Activated gamma-delta T cell treated with anti-CD3 and anti-CD28 coated beads, Interleukin-2, amount 50 U/mL, for 16 hours (primary cell): Measurements from ENCODE around the gene PLA2G2C.

Experiments
- DNase-seq: peaks from one replicate; pipeline ENCODE4 v3.0.0-alpha.2; 2020; ENCODE audit warnings: low read depth

PLA2G2C gene

DNA sequence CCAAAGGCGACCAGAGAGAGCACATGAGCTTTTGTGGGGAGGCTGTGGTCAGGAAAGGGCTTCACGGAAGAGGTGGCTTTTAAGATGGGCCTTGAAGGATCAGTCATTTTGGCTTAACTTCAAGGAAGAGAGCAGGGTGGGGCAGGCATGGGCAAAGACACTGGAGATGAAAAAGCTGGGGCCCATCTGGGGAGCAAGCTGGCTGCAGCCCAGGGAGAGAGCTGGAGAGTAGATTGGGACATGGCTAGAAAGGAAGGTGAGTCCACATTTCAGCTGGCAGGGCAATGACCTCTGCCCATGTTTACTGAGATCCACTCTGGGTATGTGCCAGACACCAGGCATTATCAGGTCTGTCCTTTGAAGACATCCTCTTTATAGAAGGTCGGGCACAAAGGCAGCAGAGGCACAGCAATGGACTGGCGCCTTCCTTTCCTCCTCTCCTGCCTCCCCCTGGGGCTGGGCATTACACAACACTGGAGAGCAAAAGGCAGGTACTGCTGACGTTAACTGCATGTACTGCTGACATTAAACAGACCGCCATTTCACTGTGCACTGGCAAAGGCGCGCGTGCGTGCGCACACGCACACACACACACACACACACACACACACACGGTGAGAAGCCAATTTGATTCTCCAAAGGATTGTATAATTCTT, 2.6 kb downstream of the PLA2G2C start:
- no peak for DNase-seq

DNA sequence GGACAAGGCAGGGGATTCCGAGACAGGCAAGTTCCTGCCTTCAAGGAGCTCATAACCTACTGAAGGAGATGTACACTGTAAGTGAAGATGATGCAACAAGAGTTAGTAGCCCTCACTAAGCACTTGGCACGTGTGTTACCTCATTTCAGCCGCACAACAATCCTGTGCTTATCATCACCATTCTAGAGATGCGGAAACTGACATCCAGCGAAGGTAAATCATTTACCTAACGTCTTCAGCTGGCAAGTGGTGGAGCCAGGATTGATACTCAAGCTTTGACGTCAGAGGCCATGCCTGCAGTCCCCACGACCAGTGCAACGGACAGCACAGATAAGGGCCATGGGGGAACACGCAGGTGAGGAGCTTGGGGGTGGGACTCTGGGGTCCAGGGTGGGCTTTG, 3.3 kb downstream of the PLA2G2C start:
- DNase-seq = no peak

DNA sequence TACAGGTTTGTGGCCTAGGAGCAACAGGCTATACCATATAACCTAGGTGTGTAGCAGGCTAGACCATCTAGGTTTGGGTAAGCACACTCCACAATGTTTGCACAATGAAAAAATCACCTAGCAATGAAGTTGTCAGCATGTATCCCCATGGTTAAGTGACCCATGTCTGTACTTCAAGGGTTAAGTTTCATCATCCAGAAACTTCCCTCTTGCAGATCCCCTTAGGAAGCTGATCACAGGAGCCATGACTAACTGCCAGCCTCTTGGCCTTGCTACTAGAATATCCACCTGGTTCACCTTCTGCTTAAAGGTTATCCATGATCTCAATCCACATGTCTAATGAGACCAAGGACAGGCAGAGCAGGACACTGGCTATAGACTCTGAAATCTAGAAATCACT, 3.9 kb downstream of the PLA2G2C start:
- DNase-seq = no peak

- no peak for DNase-seq
Observed at GRCh38 chr1:20180844-20181207, 5.5 kb downstream of the PLA2G2C start.

GRCh38 chr1:20180129-20180843, 6.0 kb downstream of the PLA2G2C start:
- DNase-seq = no peak

DNA sequence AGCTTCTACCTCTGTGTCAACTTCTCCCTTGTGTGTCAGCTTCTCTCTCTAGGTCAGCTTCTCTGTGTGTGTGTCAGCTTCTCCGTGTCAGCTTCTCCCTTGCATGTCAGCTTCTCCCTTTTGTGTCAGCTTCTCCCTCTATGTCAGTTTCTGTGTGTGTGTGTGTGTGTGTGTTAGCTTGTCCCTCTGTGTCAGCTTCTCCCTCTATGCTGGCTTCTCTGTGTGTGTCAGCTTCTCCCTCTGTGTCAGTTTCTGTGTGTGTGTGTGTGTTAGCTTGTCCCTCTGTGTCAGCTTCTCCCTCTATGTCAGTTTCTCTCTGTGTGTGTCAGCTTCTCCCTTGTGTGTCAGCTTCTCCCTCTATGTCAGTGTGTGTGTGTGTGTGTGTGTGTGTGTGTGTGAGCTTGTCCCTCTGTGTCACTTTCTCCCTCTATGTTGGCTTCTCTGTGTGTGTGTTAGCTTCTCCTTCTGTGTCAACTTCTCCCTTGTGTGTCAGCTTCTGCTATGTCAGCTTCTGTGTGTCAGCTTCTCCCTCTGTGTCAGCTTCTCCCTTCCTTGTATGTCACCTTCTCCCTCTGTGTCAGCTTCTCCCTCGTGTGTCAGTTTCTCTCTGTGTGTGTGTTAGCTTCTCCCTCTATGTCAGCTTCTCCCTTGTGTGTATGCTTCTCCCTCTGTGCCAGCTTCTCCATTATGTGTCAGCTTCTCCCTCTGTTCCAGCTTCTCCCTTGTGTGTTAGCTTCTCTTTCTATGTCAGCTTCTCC, 6.8 kb downstream of the PLA2G2C start:
- DNase-seq = no peak

DNA sequence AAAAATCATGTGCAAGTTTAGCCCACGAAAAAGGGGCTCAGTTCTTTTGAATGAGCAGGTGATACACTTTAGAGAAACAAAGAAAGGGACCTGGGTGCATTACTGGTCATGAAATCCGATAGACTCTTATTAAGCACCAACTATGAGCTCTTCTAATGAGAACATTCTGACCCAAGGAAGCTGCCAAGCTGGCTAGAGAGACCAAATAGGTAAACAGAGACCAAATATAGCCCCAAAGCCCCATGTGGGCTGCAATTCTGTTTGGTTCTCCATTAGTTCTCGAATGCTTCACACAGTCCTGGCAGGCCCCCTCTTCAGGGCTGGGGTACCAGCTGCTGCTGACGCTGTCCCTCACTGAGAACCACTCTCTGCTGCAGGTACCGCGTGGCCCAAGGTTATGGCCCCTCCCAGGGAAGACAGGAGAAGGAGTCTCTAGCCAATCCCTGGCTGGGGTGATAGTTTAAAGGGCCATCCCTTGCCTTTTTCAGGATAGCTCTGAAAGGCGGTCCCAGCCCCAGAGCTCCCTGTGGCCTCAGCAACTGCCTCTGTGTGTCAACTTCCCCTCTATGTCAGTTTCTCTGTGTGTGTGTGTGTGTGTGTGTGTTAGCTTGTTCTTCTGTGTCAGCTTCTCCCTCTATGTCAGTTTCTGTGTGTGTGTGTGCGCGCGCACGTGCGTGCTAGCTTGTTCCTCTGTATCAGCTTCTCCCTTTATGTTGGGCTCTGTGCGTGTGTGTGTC, 7.5 kb downstream of the PLA2G2C start:
- DNase-seq = no peak

- no peak for DNase-seq
Observed at GRCh38 chr1:20174937-20175666, 11.2 kb downstream of the PLA2G2C start.

DNA sequence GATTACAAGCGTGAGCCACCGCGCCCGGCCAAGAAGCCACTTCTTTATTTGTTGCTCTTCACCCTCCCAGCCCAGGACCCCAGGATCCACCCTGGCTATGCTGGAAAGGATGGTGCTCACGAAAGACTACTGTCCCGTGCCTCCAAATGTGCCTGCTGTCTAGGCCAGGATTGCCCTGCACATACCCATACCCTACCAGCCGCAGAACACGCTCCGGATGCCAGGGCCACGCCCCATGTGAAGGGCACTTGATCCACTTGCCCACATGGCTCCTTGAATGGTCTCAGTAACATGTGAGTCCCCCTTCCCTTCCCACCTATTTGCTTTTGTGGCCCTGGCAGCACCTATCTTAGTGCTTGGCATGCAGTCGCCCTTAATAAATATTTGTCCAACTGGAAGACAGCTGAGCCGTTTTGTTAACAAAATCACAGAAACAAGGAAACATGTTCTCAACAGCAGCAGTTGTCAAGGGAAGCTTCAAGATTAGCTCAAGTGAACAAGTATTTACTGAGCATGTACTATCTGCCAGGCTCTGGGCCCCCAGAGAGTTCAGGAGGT, 14.2 kb downstream of the PLA2G2C start:
- DNase-seq = no peak

- DNase-seq = no peak
Observed at GRCh38 chr1:20169932-20170331, 16.4 kb downstream of the PLA2G2C start.

DNA sequence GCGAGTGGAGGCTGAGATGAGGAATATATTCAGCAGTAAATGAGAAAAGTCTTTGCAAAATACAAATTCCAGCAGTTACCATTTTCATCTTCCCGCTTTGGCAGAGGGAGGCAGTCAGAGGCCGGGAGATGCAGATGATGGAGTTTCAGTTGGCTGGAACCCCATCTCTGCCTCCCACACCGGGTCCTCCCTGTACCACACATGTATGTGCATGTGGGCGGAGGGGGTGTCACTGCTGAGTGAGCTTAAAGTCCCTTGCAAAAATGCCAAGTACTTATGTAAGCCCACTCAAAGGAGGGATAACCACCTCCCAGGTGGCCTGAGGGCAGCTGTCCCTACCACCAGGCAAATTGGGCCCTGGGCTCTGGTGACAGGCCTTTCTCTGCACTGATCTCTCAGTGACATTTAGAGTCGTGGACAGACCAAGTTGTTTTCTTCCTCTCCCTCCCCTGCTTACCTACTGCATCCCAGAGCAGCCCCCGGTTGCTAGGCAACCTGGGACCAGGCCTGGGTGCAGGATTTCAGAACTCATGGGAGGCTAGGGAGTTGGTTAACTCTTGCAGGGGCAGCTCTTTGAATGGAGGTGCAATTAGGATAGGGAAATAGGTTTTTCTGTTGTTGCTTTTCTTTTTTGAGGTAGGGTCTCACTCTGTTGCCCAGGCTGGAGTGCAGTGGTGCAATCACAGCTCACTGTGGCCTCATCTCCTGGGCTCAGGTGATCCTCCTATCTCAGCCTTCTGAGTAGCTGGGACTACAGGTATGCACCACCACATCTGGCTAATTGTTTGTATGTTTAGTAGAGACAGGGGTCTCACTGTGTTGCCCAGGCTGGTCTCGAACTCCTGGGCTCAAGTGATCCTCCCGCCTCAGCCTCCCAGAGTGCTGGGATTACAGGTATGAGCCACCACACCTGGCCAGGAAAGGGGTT, 17.5 kb downstream of the PLA2G2C start:
- DNase-seq = no peak

GRCh38 chr1:20167126-20167525, 19.2 kb downstream of the PLA2G2C start:
- DNase-seq = no peak

- DNase-seq = no peak
Observed at GRCh38 chr1:20166051-20166450, 20.3 kb downstream of the PLA2G2C start.

- DNase-seq = no peak
Observed at GRCh38 chr1:20165522-20165951, 20.8 kb downstream of the PLA2G2C start.

DNA sequence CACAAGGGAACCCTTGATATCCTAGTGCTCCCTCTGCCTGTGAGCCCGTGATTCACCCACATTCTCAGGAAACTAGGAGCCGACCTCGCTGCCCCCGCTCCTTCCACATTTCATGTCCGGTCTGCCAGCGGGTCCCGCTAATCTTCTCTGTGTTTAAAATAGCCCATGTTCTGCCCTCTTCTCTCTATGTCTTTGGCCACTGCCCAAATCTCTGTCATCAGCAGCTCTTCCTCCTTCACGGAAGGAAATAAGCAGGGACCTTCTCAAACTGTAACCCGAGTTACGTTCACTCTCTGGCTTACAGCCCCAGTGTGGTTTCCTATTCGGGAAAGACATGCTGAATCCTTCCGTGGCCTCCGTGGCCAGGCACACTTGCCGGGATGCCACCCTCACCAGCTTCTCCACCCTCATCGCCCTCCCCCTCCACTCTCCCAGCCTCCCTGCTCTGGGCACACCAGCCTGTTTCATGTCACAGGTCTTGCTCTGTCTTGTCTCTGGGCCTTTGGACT, 21.6 kb downstream of the PLA2G2C start:
- no peak for DNase-seq

- DNase-seq = no peak
Observed at GRCh38 chr1:20160034-20160433, 26.3 kb downstream of the PLA2G2C start.

- DNase-seq = no peak
Observed at GRCh38 chr1:20158358-20159070, 27.8 kb downstream of the PLA2G2C start.

DNA sequence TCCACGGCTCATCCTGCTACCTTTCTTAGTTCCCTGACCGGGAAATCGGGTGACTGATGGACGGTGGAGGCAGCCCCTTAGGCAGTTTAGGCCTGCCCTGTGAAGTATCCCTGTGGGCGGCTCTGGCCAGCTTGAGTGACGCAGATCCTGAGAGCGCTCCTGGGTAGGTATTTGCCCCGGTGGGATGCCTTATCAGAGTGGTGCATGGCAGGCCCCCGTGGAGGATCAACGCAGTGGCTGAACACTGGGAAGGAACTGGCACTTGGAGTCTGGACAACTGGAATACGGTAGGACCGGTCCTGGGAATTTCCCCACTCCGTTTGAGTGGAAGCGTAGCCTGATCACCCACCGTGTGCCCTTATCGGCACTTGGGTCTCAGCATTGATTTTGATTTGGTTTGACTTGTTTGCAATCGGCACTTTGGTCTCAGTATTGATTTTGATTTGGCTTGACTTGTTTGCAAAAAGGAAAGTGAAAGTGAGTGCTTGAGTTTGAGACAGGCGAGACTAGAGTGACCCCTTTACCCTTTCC, 32.0 kb downstream of the PLA2G2C start:
- DNase-seq = no peak

DNA sequence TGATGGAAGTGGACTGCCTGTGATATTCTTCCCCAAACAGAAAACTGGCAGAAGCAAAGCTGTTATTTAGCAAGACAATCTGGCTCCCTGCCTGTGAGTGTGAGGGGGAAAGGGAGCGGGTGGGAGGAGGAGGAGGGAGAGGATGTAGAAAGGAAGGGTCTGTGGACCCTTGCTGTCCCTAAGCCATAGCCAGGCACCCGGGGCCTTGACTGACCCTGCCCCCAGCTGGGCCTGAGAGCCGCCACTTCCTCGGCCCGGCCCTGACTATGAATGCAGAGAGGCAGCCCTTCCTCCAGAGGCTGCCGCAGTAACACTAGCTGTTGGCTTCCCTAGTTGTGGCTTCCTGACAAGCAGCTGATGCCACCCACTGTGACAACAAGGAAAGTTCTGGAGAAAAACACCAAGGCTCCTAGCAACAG, 33.3 kb downstream of the PLA2G2C start:
- no peak for DNase-seq
